Kasumi-1 (cell line): ENCODE data around the gene C11orf91.

Experiments used
- DNase-seq, 2 experiments: peaks; one replicate each; lab custom pipeline; 2025; lab: John Stamatoyannopoulos, UW

Gene C11orf91

GRCh38 chr11:33651555-33651954 is 49.1 kb downstream of the C11orf91 start:
- no peak for DNase-seq

GRCh38 chr11:33649944-33650343 is 50.7 kb downstream of the C11orf91 start:
- DNase-seq: no peak
